ENCODE results near the gene GREB1L. TPM values are rescaled to one million over a fixed set of nuclear protein-coding genes. Genes with fewer than 3 reads are reported as not detected.

GREB1L gene
- total and polyA plus RNA-seq, 9 of the 15 experiments (the other 6 are each of a cell fraction or from before 2014, with no cell fraction given): 0.03 TPM; not detected in 8

- peaks cover 81% of the 10 kb centered on the region for H3K36me3 ChIP-seq (ENCODE audit: control insufficient read depth, insufficient read depth, low read length)
- POLR2A ChIA-PET: interaction anchor here (0.9 to 1.0 kb wide), 2 partner anchors 26 to 171 kb away, joined by 3 read pairs; partner anchors contain the start of gene ABHD3
- 86% methylated on average over 1 of the region's 1 CpG for WGBS (ENCODE audit: insufficient coverage, low coverage, missing lambda C conversion rate)
Observed at GRCh38 chr18:21534327-21534726, 292.3 kb downstream of the GREB1L start.

DNA sequence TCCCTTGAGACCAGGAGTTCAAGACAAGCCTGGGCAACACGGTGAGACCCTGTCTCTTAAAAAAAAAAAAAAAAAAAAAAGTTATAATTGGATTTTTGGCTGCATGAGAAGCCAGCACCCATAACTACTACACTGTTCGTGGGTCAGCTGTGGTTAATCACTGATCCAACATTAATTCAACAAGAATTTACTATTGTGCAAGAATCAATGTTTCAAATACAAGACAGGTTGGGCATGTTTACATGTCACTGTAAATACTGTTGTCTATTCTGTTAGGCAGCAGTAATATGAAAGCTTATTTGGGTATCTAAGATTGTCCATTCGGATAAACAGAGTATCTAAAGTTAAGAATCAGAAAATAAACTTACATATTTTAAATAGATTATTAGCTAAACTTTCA is 296.2 kb downstream of the GREB1L start:
- Histone ChIP-seq H3K4me2 (ENCODE audit: insufficient read depth, low read length) (no peak overlapping the region), H3K36me3 (ENCODE audit: control insufficient read depth, insufficient read depth, low read length) (peaks cover 64% of the 10 kb centered on the region), H4K20me1 (replicated peaks; ENCODE audit: control insufficient read depth, insufficient read depth, low read length) (no peaks in the 10 kb centered on the region), H2AFZ (ENCODE audit: low read depth, low read length) (no peak overlapping the region), H3K4me3 (no peak overlapping the region), H3K4me1 (replicated peaks in 1 of 2; ENCODE audit: control insufficient read depth in 2 of 2, insufficient read depth in 2 of 2, low read length in 2 of 2) (no peaks in the 10 kb centered on the region), H3K9ac (ENCODE audit: insufficient read depth in 1 of 2, low read depth in 2 of 2, low read length in 2 of 2) (no peak overlapping the region), H3K27me3 (ENCODE audit: control insufficient read depth in 2 of 2, insufficient read depth in 2 of 2, low read length in 2 of 2) (no peaks in the 10 kb centered on the region), H3K9me1 (ENCODE audit: control insufficient read depth, insufficient read depth, low read length) (no peaks in the 10 kb centered on the region), H3K79me2 (ENCODE audit: control insufficient read depth, insufficient read depth, low read length) (no peaks in the 10 kb centered on the region), H3K27ac (ENCODE audit: extremely low read depth, low read depth, low read length) (no peak overlapping the region), H3K9me3 (replicated peaks; ENCODE audit: control insufficient read depth, insufficient read depth, low read depth, low read length) (no peaks in the 10 kb centered on the region)
- FAIRE-seq (no peak), ATAC-seq (no peak), DNase-seq (ENCODE audit: extremely low read depth in 1 of 4, low spot score in 3 of 4) (no peak)
- CTCF ChIA-PET (ENCODE audit: low intra/inter-chr PET ratio): no interaction called here
- TF ChIP-seq CEBPG (CRISPR knock-in tag; IDR thresholded peaks at IDR 0.05) (no peak), CEBPG (tag; conservative IDR thresholded peaks at IDR 0.05 in 1 of 2, IDR thresholded peaks at IDR 0.05 in 1 of 2) (peak in 1 of 2 experiments; percentile 47; a peak in 2 of 4 replicates), RBM17 (IDR thresholded peaks at IDR 0.05; ENCODE audit: borderline replicate concordance, low read depth, low read length) (no peak), PCBP2 (IDR thresholded peaks at IDR 0.05; ENCODE audit: low read depth, low read length, poor library complexity, severe bottlenecking) (no peak), XRCC4 (IDR thresholded peaks at IDR 0.05; ENCODE audit: extremely low read depth, insufficient read depth, insufficient read length) (no peak), ZNF24 (IDR thresholded peaks at IDR 0.05) (no peak), ZNF174 (CRISPR knock-in tag; IDR thresholded peaks at IDR 0.05) (no peak)
- WGBS (ENCODE audit: insufficient coverage, low coverage, missing lambda C conversion rate): 98% methylated on average over 3 of the region's 3 CpGs
- POLR2A ChIA-PET: interaction anchor here (0.8 to 1.2 kb wide), 3 partner anchors 12 to 31 kb away, joined by 3 read pairs; no protein-coding TSS in a partner anchor
- in situ Hi-C loops (cut with MboI) (no loop called here), intact Hi-C loops (cut with micrococcal nuclease) (no loop called here)
- no TSS peak for BruUV-seq (replicated peaks)

More at GRCh38 chr18:21534327-21534726, 292.3 kb downstream of the GREB1L start:
- H2AFZ ChIP-seq (ENCODE audit: low read depth, low read length): no peak overlapping the region
- no peaks in the 10 kb centered on the region for H3K79me2 ChIP-seq (ENCODE audit: control insufficient read depth, insufficient read depth, low read length)
- no peak overlapping the region for H3K9ac ChIP-seq (ENCODE audit: insufficient read depth in 1 of 2, low read depth in 2 of 2, low read length in 2 of 2)
- intact Hi-C loops (cut with micrococcal nuclease): no loop called here
- H4K20me1 ChIP-seq (replicated peaks; ENCODE audit: control insufficient read depth, insufficient read depth, low read length): no peaks in the 10 kb centered on the region
- FAIRE-seq (no peak), ATAC-seq (no peak), DNase-seq (ENCODE audit: extremely low read depth in 1 of 4, low spot score in 3 of 4) (no peak)
- TF ChIP-seq BHLHE40 (IDR thresholded peaks at IDR 0.05; ENCODE audit: low read length): no peak
- no peak for TF ChIP-seq KLF16 (IDR thresholded peaks at IDR 0.05)
- no peak for TF ChIP-seq TGIF2 (CRISPR knock-in tag; IDR thresholded peaks at IDR 0.05)
- TF ChIP-seq SNIP1 (IDR thresholded peaks at IDR 0.05; ENCODE audit: low read depth): no peak
- no peak for TF ChIP-seq CSDE1 (IDR thresholded peaks at IDR 0.05)
- no peak for TF ChIP-seq ZC3H4 (CRISPR knock-in tag; IDR thresholded peaks at IDR 0.05; ENCODE audit: borderline replicate concordance)
- no peak overlapping the region for H3K27ac ChIP-seq (ENCODE audit: extremely low read depth, low read depth, low read length)
- no peaks in the 10 kb centered on the region for H3K27me3 ChIP-seq (ENCODE audit: control insufficient read depth in 2 of 2, insufficient read depth in 2 of 2, low read length in 2 of 2)
- H3K9me1 ChIP-seq (ENCODE audit: control insufficient read depth, insufficient read depth, low read length): no peaks in the 10 kb centered on the region
- BruUV-seq (replicated peaks): no TSS peak
- no peaks in the 10 kb centered on the region for H3K9me3 ChIP-seq (replicated peaks; ENCODE audit: control insufficient read depth, insufficient read depth, low read depth, low read length)
- H3K4me3 ChIP-seq: no peak overlapping the region
- in situ Hi-C loops (cut with MboI): no loop called here
- CTCF ChIA-PET (ENCODE audit: low intra/inter-chr PET ratio): no interaction called here
- no peaks in the 10 kb centered on the region for H3K4me1 ChIP-seq (replicated peaks in 1 of 2; ENCODE audit: control insufficient read depth in 2 of 2, insufficient read depth in 2 of 2, low read length in 2 of 2)
- H3K4me2 ChIP-seq (ENCODE audit: insufficient read depth, low read length): no peak overlapping the region
